Activated B cell treated with CpG ODN at 0.5 μM for 24 hours (primary cell): ENCODE measurements around the gene RAB28. TPM values are rescaled to one million over a fixed set of nuclear protein-coding genes. Genes with fewer than 3 reads are reported as not detected.

Experiments
- ATAC-seq: fragments of 200-7000 bp; cut with Tn5 transposase; one replicate; pipeline ENCODE4 v1.10.0; 2021; ENCODE audit warnings: low read depth, mild to moderate bottlenecking, moderate library complexity
- CTCF ChIA-PET: fragments of 350-600 bp; sonication (Branson Sonifier 250); formaldehyde crosslinking; loops from one replicate; lab custom pipeline; 2021; ENCODE audit warnings: antibody characterized with exemption; lab: Charles Lee
- POLR2A ChIA-PET: fragments of 350-600 bp; sonication (Branson Sonifier 250); formaldehyde crosslinking; loops from one replicate; lab custom pipeline; 2021; ENCODE audit warnings: antibody characterized with exemption; lab: Charles Lee
- DNase-seq: peaks from one replicate; pipeline ENCODE4 v3.0.0; 2022
- H3K27ac Mint-ChIP-seq: one replicate; pipeline ENCODE4 v1.8.0; 2020; ENCODE audit warnings: mixed read lengths
- H3K27me3 Mint-ChIP-seq: one replicate; pipeline ENCODE4 v1.8.0; 2021; ENCODE audit warnings: mixed read lengths
- H3K36me3 Mint-ChIP-seq: one replicate; pipeline ENCODE4 v1.8.0; 2021; ENCODE audit warnings: low read depth, mixed read lengths
- H3K4me1 Mint-ChIP-seq: one replicate; pipeline ENCODE4 v1.8.0; 2021; ENCODE audit warnings: mixed read lengths
- H3K4me3 Mint-ChIP-seq: one replicate; pipeline ENCODE4 v1.8.0; 2020; ENCODE audit warnings: mild to moderate bottlenecking, mixed read lengths
- H3K9me3 Mint-ChIP-seq: one replicate; pipeline ENCODE4 v1.8.0; 2020; ENCODE audit warnings: mixed read lengths
- CTCF ChIP-seq: fragments of 200-600 bp; IDR thresholded peaks from one replicate; pipeline ENCODE4 v1.8.0; 2022; ENCODE audit warnings: antibody characterized with exemption, mild to moderate bottlenecking
- intact Hi-C: fragments of 100-400 bp; cut with micrococcal nuclease; formaldehyde crosslinking; loops from one replicate; pipeline ENCODE4 v1.15.1; 2024
- total RNA-seq: library from RNA; stranded (reverse); gene quantifications from 2 replicates; pipeline ENCODE4 v1.2.3, GENCODE V29; 2022

Gene RAB28
- total RNA-seq, 1 donor from 2014 or later, result 16.9 TPM

GRCh38 chr4:13323921-13324320 is 160.2 kb downstream of the RAB28 start:
- Mint-ChIP-seq H3K9me3 (peaks cover 6% of the 10 kb centered on the region), H3K27ac (no peak overlapping the region), H3K4me1 (no peaks in the 10 kb centered on the region), H3K4me3 (no peak overlapping the region), H3K27me3 (no peaks in the 10 kb centered on the region), H3K36me3 (peaks cover 12% of the 10 kb centered on the region)
- DNase-seq (no peak), ATAC-seq (no peak)
- ChIA-PET POLR2A (no interaction called here), CTCF (no interaction called here)
- intact Hi-C loops, result no loop called here
- no peak for TF ChIP-seq CTCF

GRCh38 chr4:13322681-13323101 is 161.4 kb downstream of the RAB28 start:
- Mint-ChIP-seq H3K27ac (no peak overlapping the region), H3K4me3 (no peak overlapping the region), H3K4me1 (no peaks in the 10 kb centered on the region), H3K36me3 (peaks cover 12% of the 10 kb centered on the region), H3K27me3 (no peaks in the 10 kb centered on the region), H3K9me3 (peaks cover 6% of the 10 kb centered on the region)
- intact Hi-C loops, result no loop called here
- ChIA-PET POLR2A (no interaction called here), CTCF (no interaction called here)
- ATAC-seq (no peak), DNase-seq (no peak)
- TF ChIP-seq CTCF, result no peak

Other genes with a start within 250 kb of the RAB28 start
- gene NKX3-2, start 60.2 kb upstream of the RAB28 start, total RNA-seq, result not detected in 2 replicates
- 77.1 and 79.3 TPM in 2 replicates for gene BOD1L1, start 143.4 kb upstream of the RAB28 start, total RNA-seq